ENCODE results near the gene FBN2.

- no peak for TF ChIP-seq CTCF (IDR thresholded peaks at IDR 0.05)
- no peak for TF ChIP-seq POLR2AphosphoS5 (IDR thresholded peaks at IDR 0.05)
- TF ChIP-seq EP300 (IDR thresholded peaks at IDR 0.05): no peak
- no peak for TF ChIP-seq POLR2A (IDR thresholded peaks at IDR 0.05; ENCODE audit: low read depth)
Observed at GRCh38 chr5:128225245-128226030, 312.6 kb downstream of the FBN2 start.

Data from esophagus muscularis mucosa (tissue), 4 donors.